GM21360 (cell line): ENCODE data around the gene CCL8.

ENCODE experiments used
- ATAC-seq: cut with Tn5 transposase; IDR thresholded peaks from one replicate; pipeline ENCODE4 v1.9.1; 2021; ENCODE audit warnings: mild to moderate bottlenecking, moderate library complexity; ENCODE audit not compliant: unreplicated experiment

CCL8 gene

DNA sequence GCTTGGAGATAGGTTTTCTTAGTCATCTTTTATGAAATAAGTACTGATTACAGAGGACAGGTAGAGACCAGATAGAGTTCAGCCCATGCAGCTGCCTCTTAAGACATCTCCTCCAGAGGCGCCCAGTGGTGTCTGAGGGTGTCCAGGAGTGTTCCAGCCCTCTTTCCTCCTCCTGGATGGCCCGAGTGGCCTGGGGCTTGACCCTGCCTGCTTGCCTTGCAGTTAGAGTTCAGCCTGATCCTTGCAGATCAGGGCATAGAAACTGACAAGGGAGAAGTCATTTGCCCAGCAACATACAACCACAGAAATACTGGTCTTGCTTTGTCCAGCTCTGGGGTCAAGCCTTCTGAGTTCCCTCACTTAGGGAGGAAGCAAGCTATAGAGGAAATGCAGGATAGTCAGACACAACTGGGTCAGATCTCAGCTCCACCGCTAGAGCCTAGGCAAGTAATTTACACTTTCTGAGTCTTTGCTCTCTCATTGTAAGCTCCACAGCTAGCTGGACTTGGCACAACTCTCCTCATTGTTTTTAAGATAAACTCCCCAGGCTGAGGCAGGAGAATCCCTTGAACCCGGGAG, 47.4 kb downstream of the CCL8 start:
- ATAC-seq, result no peak

DNA sequence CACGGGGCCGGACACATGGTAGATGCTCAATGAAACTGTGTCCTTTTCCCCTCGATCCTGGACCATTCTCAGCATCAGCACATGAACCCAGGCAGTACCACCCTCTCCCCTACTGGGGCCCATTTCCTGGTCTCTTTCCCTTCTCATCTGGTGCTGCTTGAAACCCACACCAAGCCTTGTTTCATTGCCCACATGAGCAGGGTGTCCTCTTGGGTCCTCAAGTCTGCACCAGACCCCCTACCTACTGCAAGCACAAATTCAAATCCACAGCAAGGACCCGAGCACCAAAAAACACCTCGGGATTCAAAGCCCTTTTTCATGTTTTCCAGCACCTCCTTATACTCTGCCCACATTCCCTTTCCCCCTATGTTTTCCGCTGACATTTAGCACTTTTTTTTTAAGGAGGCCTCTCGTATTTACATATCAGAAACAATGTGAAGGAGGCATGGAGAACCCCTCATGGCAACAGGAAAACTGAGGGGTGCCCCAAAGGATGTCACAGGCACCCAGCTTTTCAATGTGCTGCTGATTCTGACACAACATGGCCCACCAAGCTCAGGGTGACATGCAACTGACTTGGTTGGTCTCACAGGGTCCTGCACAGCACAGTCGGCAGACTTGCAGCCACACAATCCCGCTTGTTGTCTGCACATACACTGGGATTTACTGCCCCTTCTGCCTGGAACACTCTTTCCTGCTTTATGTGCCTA, 48.4 kb downstream of the CCL8 start:
- no peak for ATAC-seq

DNA sequence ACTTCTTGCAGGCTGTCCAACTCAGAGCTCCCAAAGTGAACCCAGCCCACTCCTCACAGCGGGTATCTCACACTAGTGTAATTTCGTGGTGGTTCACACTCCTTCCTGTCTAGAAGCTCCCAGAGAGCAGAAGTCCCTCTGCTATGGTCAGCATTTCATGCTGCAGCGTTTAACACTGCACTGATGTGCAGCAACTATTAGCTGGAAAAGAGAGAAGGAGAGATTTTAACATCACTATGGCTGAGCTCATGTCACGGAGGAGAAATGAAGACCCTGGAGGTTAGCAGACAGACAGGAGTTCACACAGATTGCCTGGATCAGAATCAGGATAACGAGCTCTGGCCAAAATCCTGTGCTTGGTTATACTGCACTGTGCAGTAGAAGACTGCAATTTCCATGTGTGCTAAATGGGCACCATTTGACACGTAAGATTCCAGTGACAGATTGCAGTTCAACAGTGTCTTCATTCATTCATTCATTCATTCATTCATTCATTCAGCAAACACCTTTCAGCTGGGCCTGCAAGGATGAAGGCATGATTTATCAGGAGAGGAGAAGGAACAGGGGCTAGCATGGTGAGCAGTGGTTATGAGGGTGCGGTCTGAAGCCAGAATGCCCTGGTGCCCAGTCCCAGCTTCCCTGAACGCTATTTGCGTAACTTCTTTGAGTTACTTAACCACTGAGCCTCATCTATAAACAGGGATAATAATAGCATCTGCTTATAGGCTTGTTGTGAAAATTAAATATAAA, 49.1 kb downstream of the CCL8 start:
- ATAC-seq, result no peak

- ATAC-seq, result no peak
Measured at GRCh38 chr17:34368946-34369500, 49.8 kb downstream of the CCL8 start.

DNA sequence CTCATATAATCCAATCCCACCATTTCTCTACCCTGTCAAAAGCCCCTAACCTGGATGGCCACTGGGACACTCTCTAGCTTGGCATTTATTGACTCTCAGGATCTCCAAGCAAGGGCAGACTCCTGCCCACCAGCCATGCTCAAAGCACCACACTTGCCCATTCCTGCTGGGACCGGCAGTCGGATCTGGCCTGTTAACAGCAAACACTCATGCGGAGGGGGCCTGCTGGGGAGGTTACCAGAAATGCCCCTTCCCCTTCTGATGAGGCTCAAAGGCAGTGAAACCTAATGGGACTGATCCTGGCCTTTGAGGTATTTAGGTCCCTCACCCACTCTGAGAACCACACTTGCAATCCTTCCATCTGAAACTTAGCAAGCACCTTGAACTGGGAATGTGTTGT, 50.3 kb downstream of the CCL8 start:
- ATAC-seq, result no peak

- ATAC-seq, result no peak
Measured at GRCh38 chr17:34370376-34370996, 51.3 kb downstream of the CCL8 start.

DNA sequence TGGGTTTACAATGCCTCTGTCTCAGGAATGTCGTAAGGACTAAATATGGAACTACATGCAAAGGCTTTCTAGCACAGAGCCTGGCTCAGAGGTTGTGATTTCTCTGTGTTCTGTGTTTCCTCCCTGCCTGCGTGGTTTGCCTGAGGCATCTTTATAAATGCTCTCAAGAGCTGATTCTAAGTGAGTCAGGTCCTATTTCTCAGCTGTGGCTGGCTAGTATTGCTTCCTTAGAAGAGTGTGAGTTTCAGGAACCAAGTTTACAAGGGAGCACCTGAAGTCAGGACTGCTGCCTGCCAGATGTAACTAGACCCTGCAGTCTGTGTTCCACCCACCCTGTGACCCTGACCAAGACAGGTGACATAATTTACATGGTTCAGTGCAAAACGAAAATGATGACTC, 51.8 kb downstream of the CCL8 start:
- ATAC-seq, result no peak
